Measurements from ENCODE around the gene ZNF837.
A peak's percentile ranks its signal among the peaks of the same experiment; 100 is the strongest.
"Not testable (repeated sequence)": the region's sequence is repeated elsewhere in the genome, so short reads cannot be mapped to it uniquely, and the experiment has no call there.

ZNF837 gene

DNA sequence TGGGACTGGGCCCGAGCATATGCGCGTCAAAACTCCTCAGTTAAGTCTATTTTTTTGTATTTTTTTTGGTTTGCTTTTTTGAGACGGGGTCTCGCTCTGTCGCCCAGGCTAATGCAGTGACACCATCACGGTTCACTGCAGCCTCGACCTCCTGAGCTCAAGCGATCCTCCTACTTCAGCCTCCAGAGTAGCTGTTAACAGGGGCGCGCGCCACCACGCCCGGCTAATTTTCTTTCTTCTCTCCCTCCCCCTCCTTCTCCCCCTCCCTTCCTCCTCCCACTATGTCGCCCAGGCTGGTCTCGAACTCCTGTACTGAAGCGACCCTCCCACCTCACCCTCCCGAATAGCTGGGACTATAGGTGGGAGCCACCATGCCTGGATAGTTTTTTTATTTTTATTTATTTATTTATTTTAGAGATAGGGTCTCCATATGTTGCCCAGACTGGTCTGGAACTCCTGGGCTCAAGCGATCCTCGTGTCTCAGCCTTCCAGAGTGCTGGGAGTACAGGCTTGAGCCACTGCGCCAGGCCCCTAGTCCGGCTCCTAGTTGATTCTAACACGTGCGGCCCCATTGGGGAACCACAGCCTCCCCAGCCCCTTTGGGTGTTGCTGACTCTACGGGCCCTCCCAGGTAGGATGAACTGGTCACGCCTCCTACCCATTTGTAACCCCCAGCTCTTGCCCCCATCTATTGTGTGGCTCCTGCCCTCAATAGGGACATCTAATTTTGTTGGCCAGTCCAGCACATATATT lies 806 bp upstream of the ZNF837 start:
- DNase-seq (ENCODE audit: low read depth), result no peak
- TF ChIP-seq, protein P1, sequence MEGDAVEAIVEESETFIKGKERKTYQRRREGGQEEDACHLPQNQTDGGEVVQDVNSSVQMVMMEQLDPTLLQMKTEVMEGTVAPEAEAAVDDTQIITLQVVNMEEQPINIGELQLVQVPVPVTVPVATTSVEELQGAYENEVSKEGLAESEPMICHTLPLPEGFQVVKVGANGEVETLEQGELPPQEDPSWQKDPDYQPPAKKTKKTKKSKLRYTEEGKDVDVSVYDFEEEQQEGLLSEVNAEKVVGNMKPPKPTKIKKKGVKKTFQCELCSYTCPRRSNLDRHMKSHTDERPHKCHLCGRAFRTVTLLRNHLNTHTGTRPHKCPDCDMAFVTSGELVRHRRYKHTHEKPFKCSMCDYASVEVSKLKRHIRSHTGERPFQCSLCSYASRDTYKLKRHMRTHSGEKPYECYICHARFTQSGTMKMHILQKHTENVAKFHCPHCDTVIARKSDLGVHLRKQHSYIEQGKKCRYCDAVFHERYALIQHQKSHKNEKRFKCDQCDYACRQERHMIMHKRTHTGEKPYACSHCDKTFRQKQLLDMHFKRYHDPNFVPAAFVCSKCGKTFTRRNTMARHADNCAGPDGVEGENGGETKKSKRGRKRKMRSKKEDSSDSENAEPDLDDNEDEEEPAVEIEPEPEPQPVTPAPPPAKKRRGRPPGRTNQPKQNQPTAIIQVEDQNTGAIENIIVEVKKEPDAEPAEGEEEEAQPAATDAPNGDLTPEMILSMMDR (IDR thresholded peaks at IDR 0.05; ENCODE audit: control insufficient read depth, insufficient read depth, low read depth, low read length, missing control alignments), result no peak
- H3K4me3 ChIP-seq (ENCODE audit: control insufficient read depth, low read depth, low read length), result peak overlapping the region; percentile 59

DNA sequence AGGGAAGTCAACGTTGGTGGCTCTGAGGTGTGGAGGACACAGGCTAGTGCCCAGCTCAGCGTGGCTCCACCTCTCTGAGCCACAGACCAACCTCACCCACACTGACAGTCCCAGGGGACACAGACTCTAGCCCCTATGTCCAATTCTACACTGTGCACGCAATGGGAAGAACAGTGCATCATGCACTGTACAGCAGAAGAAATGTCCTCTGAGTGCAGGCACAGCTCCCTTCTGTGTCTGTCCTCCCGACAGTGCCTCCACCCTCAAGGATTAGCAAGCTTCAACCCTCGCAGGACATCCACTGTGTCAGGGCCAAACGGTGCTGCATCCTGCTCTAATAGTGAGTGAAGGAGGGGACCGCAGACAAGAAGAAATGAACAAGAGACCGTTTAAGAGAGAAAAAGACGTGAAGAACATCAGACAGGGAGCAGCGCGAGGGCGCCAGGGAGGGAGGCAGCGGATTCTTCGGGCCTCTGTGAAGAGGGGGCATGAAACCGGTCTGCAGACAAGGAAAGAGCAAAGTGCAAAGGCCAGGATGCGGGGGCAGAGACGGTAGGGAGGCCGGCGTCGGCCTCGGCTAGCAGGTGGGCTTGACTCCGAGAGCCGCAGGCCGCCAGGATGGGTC lies 681 bp downstream of the ZNF837 start:
- H3K4me3 ChIP-seq (ENCODE audit: control insufficient read depth, low read depth, low read length), result peak overlapping the region; percentile 59
- TF ChIP-seq, protein P1 (IDR thresholded peaks at IDR 0.05; ENCODE audit: control insufficient read depth, insufficient read depth, low read depth, low read length, missing control alignments), result no peak
- DNase-seq (ENCODE audit: low read depth), result no peak

DNA sequence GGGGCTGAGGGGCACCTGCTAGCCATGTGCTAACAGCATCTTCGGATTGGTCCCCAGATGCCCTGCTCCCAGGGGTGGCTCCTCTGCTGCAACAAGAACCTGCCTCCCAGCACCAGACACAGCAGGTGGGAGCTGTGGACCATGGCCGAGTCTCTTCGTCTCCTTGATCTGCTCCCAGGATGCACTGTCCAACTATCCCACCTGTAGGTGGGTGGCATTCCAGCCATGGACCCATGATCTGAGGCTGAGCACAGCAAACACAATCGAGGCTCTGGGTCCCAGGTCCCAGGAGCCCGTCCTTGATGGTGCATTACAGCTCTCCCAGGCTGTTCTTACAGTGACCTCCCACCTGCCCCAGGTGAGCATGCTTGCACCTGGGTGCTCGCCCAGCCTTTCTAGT lies 1.6 kb downstream of the ZNF837 start:
- H3K4me3 ChIP-seq (ENCODE audit: control insufficient read depth, low read depth, low read length), result no peak overlapping the region
- TF ChIP-seq, protein P1 (IDR thresholded peaks at IDR 0.05; ENCODE audit: control insufficient read depth, insufficient read depth, low read depth, low read length, missing control alignments), result no peak
- no peak for DNase-seq (ENCODE audit: low read depth)

DNA sequence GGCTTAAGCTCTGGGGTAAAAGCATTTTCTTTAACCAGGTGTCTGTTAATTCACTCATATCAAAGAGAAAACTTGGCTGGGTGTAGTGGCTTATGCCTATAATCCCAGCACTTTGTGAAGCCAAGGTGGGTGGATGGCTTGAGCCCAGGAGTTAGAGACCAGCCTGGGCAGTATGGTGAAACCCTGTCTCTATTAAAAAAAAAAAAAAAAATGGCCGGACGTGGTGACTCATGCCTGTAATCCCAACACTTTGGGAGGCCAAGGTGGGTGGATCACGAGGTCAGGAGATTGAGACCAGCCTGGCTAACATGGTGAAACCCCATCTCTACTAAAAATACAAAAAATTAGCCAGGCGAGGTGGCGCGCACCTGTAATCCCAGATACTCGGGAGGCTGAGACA lies 4.1 kb downstream of the ZNF837 start:
- H3K4me3 ChIP-seq (ENCODE audit: control insufficient read depth, low read depth, low read length); DNase-seq (ENCODE audit: low read depth): not testable (repeated sequence)

DNA sequence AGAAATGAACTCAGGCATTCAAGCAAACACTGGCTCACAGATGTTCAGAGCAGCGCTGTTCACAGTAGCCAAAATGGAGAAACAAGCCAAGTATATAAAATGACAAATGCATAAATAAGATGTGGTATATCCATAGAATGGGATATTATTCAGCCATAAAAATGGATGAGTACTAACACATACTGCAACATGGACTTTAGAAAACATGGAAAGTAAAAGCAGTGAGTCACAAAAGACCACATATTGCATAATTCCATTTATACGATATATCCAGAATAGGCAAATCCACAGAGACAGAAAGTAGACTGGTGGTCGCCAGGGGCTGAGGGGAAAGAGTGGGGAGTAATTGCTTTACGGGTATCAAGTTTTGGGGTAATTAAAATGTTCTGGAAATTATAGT lies 6.6 kb downstream of the ZNF837 start:
- TF ChIP-seq, protein P1 (IDR thresholded peaks at IDR 0.05; ENCODE audit: control insufficient read depth, insufficient read depth, low read depth, low read length, missing control alignments), result no peak
- no peak for DNase-seq (ENCODE audit: low read depth)
- no peak overlapping the region for H3K4me3 ChIP-seq (ENCODE audit: control insufficient read depth, low read depth, low read length)

DNA sequence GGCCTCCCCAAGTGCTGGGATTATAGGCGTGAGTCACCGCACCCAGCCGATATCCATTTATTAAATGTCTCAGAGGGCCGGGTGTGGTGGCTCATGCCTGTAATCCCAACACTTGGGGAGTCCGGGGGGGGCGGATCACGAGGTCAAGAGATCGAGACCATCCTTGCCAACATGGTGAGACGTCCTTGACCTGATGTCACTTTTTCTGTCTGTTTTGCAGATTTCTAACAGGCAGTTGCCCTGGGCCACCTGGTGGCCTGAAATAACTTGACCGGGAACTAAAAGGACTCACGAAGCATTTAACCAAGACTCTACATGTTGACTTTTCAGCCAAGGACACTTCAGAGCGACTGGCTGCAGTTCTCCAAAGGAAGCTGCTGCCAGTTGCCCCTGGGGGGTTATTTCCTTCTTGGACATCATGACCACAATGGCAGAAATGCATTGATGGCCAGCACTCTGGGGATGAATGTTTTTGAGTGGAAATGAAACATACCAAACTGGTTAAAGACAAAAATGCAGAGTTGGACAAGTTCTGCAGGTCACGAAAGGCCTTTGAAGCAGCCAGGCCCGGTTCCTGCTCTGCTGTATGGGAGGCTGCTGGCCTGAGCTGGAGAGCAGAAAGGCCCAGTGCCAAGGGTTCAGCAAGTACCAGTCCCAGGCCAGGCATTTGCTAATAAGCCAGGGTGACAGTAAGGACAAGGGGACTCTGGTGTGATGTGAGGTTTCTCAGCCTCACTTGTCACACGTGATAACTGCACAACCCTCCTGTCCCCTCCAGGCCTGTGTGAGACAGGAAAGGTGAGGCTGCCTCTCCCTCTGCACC lies 8.3 kb downstream of the ZNF837 start:
- DNase-seq (ENCODE audit: low read depth), result no peak

More for the DNA sequence above, 8.3 kb downstream of the ZNF837 start:
- H3K4me3 ChIP-seq (ENCODE audit: control insufficient read depth, low read depth, low read length), result no peak overlapping the region
- TF ChIP-seq, protein P1 (IDR thresholded peaks at IDR 0.05; ENCODE audit: control insufficient read depth, insufficient read depth, low read depth, low read length, missing control alignments), result no peak

All from AG09309 (cell line).